H1 (cell line): ENCODE data around the gene SLC5A2. TPM values are rescaled to one million over a fixed set of nuclear protein-coding genes. Genes with fewer than 3 reads are reported as not detected.
A peak's percentile ranks its signal among the peaks of the same experiment; 100 is the strongest.

Source experiments
- CTCF ChIA-PET: fragments of 300-600 bp; sonication (Branson Sonifier 250); formaldehyde crosslinking; loops from one replicate; lab custom pipeline; 2021; ENCODE audit not compliant: partially characterized antibody; lab: Charles Lee
- POLR2A ChIA-PET: fragments of 300-600 bp; sonication (Branson Sonifier 250); formaldehyde crosslinking; loops from one replicate; lab custom pipeline; 2021; ENCODE audit warnings: inconsistent platforms; ENCODE audit not compliant: partially characterized antibody; lab: Charles Lee
- DNase-seq, 2 experiments: peaks; one replicate each; pipeline versions ENCODE4 v3.0.0 to v3.0.0-alpha.2; 2010 to 2022; ENCODE audit warnings: low spot score in 2 of 2, low read depth in 1 of 2, mixed read lengths in 1 of 2
- FAIRE-seq: peaks from 2 replicates; lab custom pipeline; 2011; peaks lifted over from hg19 to GRCh38; lab: Jason Lieb, UNC
- H2AFZ ChIP-seq: 2 replicates; pipeline ENCODE4 v1.8.1; 2012; ENCODE audit warnings: low read length, inconsistent platforms
- H2AK5ac ChIP-seq: 2 replicates; pipeline ENCODE4 v1.6.1; 2013; ENCODE audit warnings: low read depth, low read length
- H2BK120ac ChIP-seq: replicated peaks from 2 replicates; pipeline ENCODE3; 2013; ENCODE audit warnings: low read depth, low read length, inconsistent platforms
- H2BK12ac ChIP-seq: 2 replicates; pipeline ENCODE4 v1.6.1; 2013; ENCODE audit warnings: low read depth, low read length
- H2BK15ac ChIP-seq: 2 replicates; pipeline ENCODE4 v1.6.1; 2013; ENCODE audit warnings: low read length
- H2BK20ac ChIP-seq: 2 replicates; pipeline ENCODE4 v1.6.1; 2013; ENCODE audit warnings: low read length
- H2BK5ac ChIP-seq: 2 replicates; pipeline ENCODE4 v1.6.1; 2013; ENCODE audit warnings: low read depth, low read length
- H3K14ac ChIP-seq: 2 replicates; pipeline ENCODE4 v1.6.1; 2013; ENCODE audit warnings: inconsistent platforms; ENCODE audit not compliant: insufficient read length
- H3K18ac ChIP-seq: 2 replicates; pipeline ENCODE4 v1.6.1; 2013; ENCODE audit warnings: low read length; ENCODE audit errors: extremely low read depth
- H3K23ac ChIP-seq: 2 replicates; pipeline ENCODE4 v1.6.1; 2013; ENCODE audit warnings: inconsistent platforms; ENCODE audit not compliant: insufficient read length
- H3K23me2 ChIP-seq: 2 replicates; pipeline ENCODE4 v1.6.1; 2013; ENCODE audit warnings: low read depth, low read length
- H3K27ac ChIP-seq: 2 replicates; pipeline ENCODE4 v1.6.1; 2011; ENCODE audit warnings: low read depth, low read length, inconsistent platforms
- H3K27me3 ChIP-seq, 4 experiments: replicated peaks in 1 of 4; 1 replicate in 1 of 4; 2 replicates in 3 of 4; pipeline versions ENCODE4 v1.6.1 to v1.8.1; 2011 to 2013; ENCODE audit warnings: low read length in 3 of 4, mild to moderate bottlenecking in 3 of 4, inconsistent platforms in 2 of 4, mixed read lengths in 2 of 4, moderate library complexity in 1 of 4; ENCODE audit not compliant: control insufficient read depth in 3 of 4, insufficient read depth in 3 of 4; ENCODE audit errors: extremely low read depth in 1 of 4
- H3K36me3 ChIP-seq, 4 experiments: 2 replicates each; pipeline versions ENCODE4 v1.6.1 to v1.8.1; 2011 to 2013; ENCODE audit warnings: mild to moderate bottlenecking in 4 of 4, low read length in 3 of 4, moderate library complexity in 2 of 4, control low read depth in 1 of 4, inconsistent platforms in 1 of 4; ENCODE audit not compliant: insufficient read depth in 4 of 4, control insufficient read depth in 2 of 4
- H3K4ac ChIP-seq: replicated peaks from 2 replicates; pipeline ENCODE3; 2013; ENCODE audit warnings: low read length, low read depth, mixed read lengths, inconsistent platforms; ENCODE audit not compliant: insufficient read length
- H3K4me1 ChIP-seq, 4 experiments: replicated peaks in 1 of 4; 1 replicate in 1 of 4; 2 replicates in 3 of 4; pipeline versions ENCODE4 v1.6.1 to v1.8.1; 2011 to 2013; ENCODE audit warnings: low read length in 3 of 4, inconsistent platforms in 2 of 4, mixed read lengths in 1 of 4; ENCODE audit not compliant: insufficient read depth in 4 of 4, control insufficient read depth in 3 of 4
- H3K4me2 ChIP-seq, 2 experiments: 2 replicates each; pipeline versions ENCODE4 v1.6.1 to v1.8.1; 2011 to 2013; ENCODE audit warnings: low read depth in 2 of 2, low read length in 2 of 2, control low read depth in 1 of 2, inconsistent platforms in 1 of 2, mild to moderate bottlenecking in 1 of 2; ENCODE audit not compliant: insufficient read depth in 1 of 2
- H3K4me3 ChIP-seq, 4 experiments: fragments of 200-600, 300-600 bp in 1 of 4; sonication (generic), shearing (Covaris generic), sonication (Bioruptor Twin) in 1 of 4; 2 replicates each; pipeline versions ENCODE4 v1.5.1 to v1.8.1; 2011 to 2016; ENCODE audit warnings: low read length in 4 of 4, low read depth in 3 of 4, control low read depth in 2 of 4, inconsistent platforms in 2 of 4, mild to moderate bottlenecking in 2 of 4, mixed read lengths in 1 of 4, moderate library complexity in 1 of 4; ENCODE audit not compliant: insufficient read depth in 2 of 4; ENCODE audit errors: extremely low read depth in 1 of 4
- H3K56ac ChIP-seq: replicated peaks from 2 replicates; pipeline ENCODE3; 2013; ENCODE audit warnings: low read depth, mild to moderate bottlenecking, mixed read lengths, low read length, inconsistent platforms; ENCODE audit not compliant: insufficient read length
- H3K79me1 ChIP-seq: 2 replicates; pipeline ENCODE4 v1.6.1; 2013; ENCODE audit warnings: low read depth, low read length, control low read depth
- H3K79me2 ChIP-seq, 2 experiments: 2 replicates each; pipeline versions ENCODE4 v1.6.1 to v1.8.1; 2012 to 2013; ENCODE audit warnings: low read length in 2 of 2, mild to moderate bottlenecking in 2 of 2, inconsistent platforms in 1 of 2; ENCODE audit not compliant: insufficient read depth in 2 of 2, control insufficient read depth in 1 of 2
- H3K9ac ChIP-seq, 4 experiments: replicated peaks in 1 of 4; 1 replicate in 1 of 4; 2 replicates in 3 of 4; pipeline versions ENCODE4 v1.6.1 to v1.8.1; 2011 to 2013; ENCODE audit warnings: low read depth in 3 of 4, low read length in 3 of 4, control low read depth in 2 of 4, mild to moderate bottlenecking in 2 of 4, moderate library complexity in 2 of 4, inconsistent platforms in 1 of 4; ENCODE audit errors: extremely low read depth in 1 of 4
- H3K9me3 ChIP-seq, 2 experiments: 2 replicates each; pipeline versions ENCODE4 v1.6.1 to v1.8.1; 2012 to 2013; ENCODE audit warnings: mild to moderate bottlenecking in 2 of 2, moderate library complexity in 2 of 2, control low read depth in 1 of 2, inconsistent platforms in 1 of 2, low read depth in 1 of 2, low read length in 1 of 2, mixed read lengths in 1 of 2; ENCODE audit not compliant: insufficient read depth in 2 of 2
- H4K20me1 ChIP-seq, 2 experiments: replicated peaks in 1 of 2; 2 replicates each; pipeline versions ENCODE3 to v1.8.1; 2011 to 2013; ENCODE audit warnings: inconsistent platforms in 2 of 2, low read length in 2 of 2, mild to moderate bottlenecking in 1 of 2; ENCODE audit not compliant: insufficient read depth in 2 of 2, control insufficient read depth in 1 of 2
- H4K5ac ChIP-seq: 2 replicates; pipeline ENCODE4 v1.6.1; 2013; ENCODE audit warnings: low read length, low read depth, mixed read lengths, inconsistent platforms; ENCODE audit not compliant: insufficient read length
- H4K8ac ChIP-seq: 2 replicates; pipeline ENCODE4 v1.8.0; 2013; ENCODE audit warnings: mild to moderate bottlenecking, moderate library complexity, low read length, inconsistent platforms; ENCODE audit not compliant: insufficient read depth; ENCODE audit errors: extremely low read depth
- H4K91ac ChIP-seq: replicated peaks from 2 replicates; pipeline ENCODE3; 2013; ENCODE audit warnings: low read length, mixed read lengths, inconsistent platforms; ENCODE audit not compliant: insufficient read length
- ASH2L ChIP-seq: fragments of 200-600, 300-600 bp; sonication (generic); IDR thresholded peaks from one replicate; pipeline ENCODE4 v1.7.1; 2017; ENCODE audit warnings: low read length
- EZH2 ChIP-seq: fragments of 200-600 bp; sonication (generic); IDR thresholded peaks from 2 replicates; pipeline ENCODE4 v1.7.1; 2012; ENCODE audit warnings: low read depth, mild to moderate bottlenecking, moderate library complexity, low read length, inconsistent platforms; ENCODE audit not compliant: severe bottlenecking
- NRF1 ChIP-seq: IDR thresholded peaks from 2 replicates; pipeline ENCODE4 v1.6.1; 2011; ENCODE audit warnings: mild to moderate bottlenecking, low read depth, low read length, improper control_type of control experiment
- RAD21 ChIP-seq, 2 experiments: IDR thresholded peaks in 1 of 2; conservative IDR thresholded peaks in 1 of 2; 2 replicates each; pipeline ENCODE4 v1.6.1; 2011; ENCODE audit warnings: low read depth in 2 of 2, low read length in 2 of 2, improper control_type of control experiment in 1 of 2, inconsistent platforms in 1 of 2, mild to moderate bottlenecking in 1 of 2, moderate library complexity in 1 of 2
- RXRA ChIP-seq: IDR thresholded peaks from 2 replicates; pipeline ENCODE4 v1.6.1; 2011; ENCODE audit warnings: low read depth, mild to moderate bottlenecking, low read length, moderate library complexity; ENCODE audit not compliant: insufficient read depth
- SIN3A ChIP-seq, 2 experiments: IDR thresholded peaks in 1 of 2; conservative IDR thresholded peaks in 1 of 2; 2 replicates each; pipeline ENCODE4 v1.6.1; 2011 to 2012; ENCODE audit warnings: low read length in 2 of 2, improper control_type of control experiment in 1 of 2, low read depth in 1 of 2, mild to moderate bottlenecking in 1 of 2
- TAF7 ChIP-seq: optimal IDR thresholded peaks from 2 replicates; pipeline ENCODE3; 2011; ENCODE audit warnings: low read depth, mild to moderate bottlenecking, inconsistent platforms, low read length, moderate library complexity, borderline replicate concordance
- TBP ChIP-seq: IDR thresholded peaks from 2 replicates; pipeline ENCODE4 v1.6.1; 2011; ENCODE audit warnings: low read depth, low read length, improper control_type of control experiment
- TCF12 ChIP-seq: IDR thresholded peaks from 2 replicates; pipeline ENCODE4 v1.6.1; 2011; ENCODE audit warnings: low read depth, mild to moderate bottlenecking, low read length
- TEAD4 ChIP-seq: IDR thresholded peaks from 2 replicates; pipeline ENCODE4 v1.6.1; 2012; ENCODE audit warnings: low read depth, low read length, inconsistent platforms, mixed read lengths
- ZNF274 ChIP-seq: IDR thresholded peaks from 2 replicates; pipeline ENCODE4 v1.7.0; 2012; ENCODE audit warnings: low read length, borderline replicate concordance; ENCODE audit errors: extremely low read depth
- WGBS, 2 experiments: shearing (Covaris generic) in 1 of 2; methylation state at CpG; one replicate each; pipeline versions ENCODE4 v1.1.6 to v1.1.7; 2013 to 2015; ENCODE audit warnings: low lambda C conversion rate in 2 of 2, mixed read lengths in 2 of 2, inconsistent platforms in 1 of 2, low coverage in 1 of 2, missing lambda C conversion rate in 1 of 2; ENCODE audit not compliant: insufficient replicate concordance in 2 of 2, insufficient coverage in 1 of 2, insufficient read length in 1 of 2; ENCODE audit errors: extremely low coverage in 1 of 2, missing lambda C conversion rate in 1 of 2; 5-methylcytosine and 5-hydroxymethylcytosine counted together
- polyA plus RNA-seq, 7 experiments: library from polyadenylated mRNA; depleted of rRNA in 3 of 7; stranded (reverse) in 5 of 7; unstranded in 2 of 7; fragments of >200 nt in 5 of 7; fragments of 200-250 nt in 2 of 7; gene quantifications; 1 replicate in 5 of 7; 2 replicates in 1 of 7; 4 replicates in 1 of 7; pipeline versions ENCODE4 v1.2.1 to v1.2.3, GENCODE V29; 2011 to 2013; ENCODE audit warnings: missing spikeins in 2 of 7, mixed read lengths in 2 of 7
- total RNA-seq: library from RNA; stranded (reverse); fragmentation: NEBNext Ultra II Directional; extraction: Animal tissue kit (Norgen Biotek cat#: 25700); gene quantifications from 2 replicates; pipeline ENCODE4 v1.2.1, GENCODE V29; 2021
- TF ChIP-seq, protein P1 (sequence below): IDR thresholded peaks from 2 replicates; pipeline ENCODE4 v1.6.1; 2012; ENCODE audit warnings: inconsistent platforms

Gene SLC5A2
- total and polyA plus RNA-seq, 2 of the 8 experiments (the other 6 are each of a cell fraction or from before 2014, with no cell fraction given) = 0.56 to 4.4 TPM

DNA sequence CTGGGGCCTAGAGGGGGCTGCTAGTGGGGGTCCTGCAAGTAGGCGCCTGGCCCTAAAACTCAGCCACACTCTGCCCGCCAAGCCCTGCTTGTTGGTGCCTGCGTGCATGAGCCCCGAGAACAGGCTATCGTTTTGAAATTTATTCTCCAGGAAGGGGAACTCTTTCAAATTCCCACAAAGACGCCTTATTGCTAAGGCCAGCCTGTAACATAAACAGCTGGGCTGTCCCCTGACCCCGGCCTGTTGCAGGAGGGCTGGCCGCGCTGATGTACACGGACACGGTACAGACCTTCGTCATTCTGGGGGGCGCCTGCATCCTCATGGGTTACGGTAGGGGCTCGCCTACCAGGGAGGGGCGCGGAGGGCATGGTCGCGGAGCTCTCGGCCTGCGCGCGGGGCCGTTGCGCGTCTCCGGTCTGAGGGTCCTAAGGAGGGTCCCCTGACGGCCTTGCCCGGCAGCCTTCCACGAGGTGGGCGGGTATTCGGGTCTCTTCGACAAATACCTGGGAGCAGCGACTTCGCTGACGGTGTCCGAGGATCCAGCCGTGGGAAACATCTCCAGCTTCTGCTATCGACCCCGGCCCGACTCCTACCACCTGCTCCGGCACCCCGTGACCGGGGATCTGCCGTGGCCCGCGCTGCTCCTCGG lies 4.3 kb downstream of the SLC5A2 start:
- 9% methylated on average over 46 of the region's 48 CpGs; no CpG with 5 or more reads in 1 of the 2 experiments for WGBS, 2 experiments
- no peak for TF ChIP-seq TAF7
- TF ChIP-seq RAD21 (IDR thresholded peaks at IDR 0.05 in 1 of 2, conservative IDR thresholded peaks at IDR 0.05 in 1 of 2; ENCODE audit: low read depth in 2 of 2, low read length in 2 of 2) = no peak
- TF ChIP-seq, protein P1, sequence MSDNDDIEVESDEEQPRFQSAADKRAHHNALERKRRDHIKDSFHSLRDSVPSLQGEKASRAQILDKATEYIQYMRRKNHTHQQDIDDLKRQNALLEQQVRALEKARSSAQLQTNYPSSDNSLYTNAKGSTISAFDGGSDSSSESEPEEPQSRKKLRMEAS = peak; percentile 59; the same call in 1 of the 2 replicates
- TF ChIP-seq ASH2L = peak; percentile 24
- TF ChIP-seq NRF1 = no peak
- no peak for TF ChIP-seq SIN3A (conservative IDR thresholded peaks at IDR 0.05 in 1 of 2, IDR thresholded peaks at IDR 0.05 in 1 of 2; ENCODE audit: low read depth in 1 of 2, low read length in 2 of 2)
- no peak for TF ChIP-seq TEAD4
- no peak for TF ChIP-seq ZNF274
- TF ChIP-seq EZH2 = peak; percentile 48
- TF ChIP-seq TCF12 = no peak
- TF ChIP-seq RXRA = no peak
- no peak for TF ChIP-seq TBP

More for the DNA sequence above, 4.3 kb downstream of the SLC5A2 start:
- H3K18ac ChIP-seq = no peak overlapping the region
- peak overlapping the region; percentile 57 for H4K8ac ChIP-seq
- H2AFZ ChIP-seq = peak overlapping the region; percentile 58; the same call in 1 of the 2 replicates
- H3K27me3 ChIP-seq = peaks cover 14 to 57% (median 42%) of the 10 kb centered on the region in 4 experiments
- no peaks in the 10 kb centered on the region for H3K36me3 ChIP-seq
- H3K4me1 ChIP-seq = peaks cover 0 to 8% (median 5%) of the 10 kb centered on the region in 4 experiments; a peak in 5 of 7 replicates
- no peak overlapping the region for H2BK120ac ChIP-seq
- FAIRE-seq (no peak), DNase-seq (no peak)
- H4K5ac ChIP-seq = no peak overlapping the region
- peaks cover 0 to 18% of the 10 kb centered on the region in 2 experiments for H4K20me1 ChIP-seq
- no peaks in the 10 kb centered on the region for H3K79me2 ChIP-seq
- H2BK5ac ChIP-seq = no peak overlapping the region
- H3K4me3 ChIP-seq = peak overlapping the region; percentile 44 to 64 (median 54)
- no peak overlapping the region for H3K27ac ChIP-seq
- H4K91ac ChIP-seq = no peak overlapping the region
- peak overlapping the region; percentile 9; the same call in 1 of the 2 replicates for H2BK12ac ChIP-seq
- no peak overlapping the region for H2BK15ac ChIP-seq
- H2BK20ac ChIP-seq = no peak overlapping the region
- H3K9me3 ChIP-seq = no peaks in the 10 kb centered on the region
- H3K23ac ChIP-seq = no peak overlapping the region
- ChIA-PET POLR2A (interaction anchor here (0.9 to 7.9 kb wide), 8 partner anchors 7 to 227 kb away, joined by 3 to 69 read pairs (median 10); partner anchors contain the start of gene RUSF1), CTCF (interaction anchor here (1.6 to 3.5 kb wide), 5 partner anchors 9 to 42 kb away, joined by 4 to 12 read pairs (median 11); no protein-coding TSS in a partner anchor)
- peaks cover 15% of the 10 kb centered on the region for H3K23me2 ChIP-seq
- H2AK5ac ChIP-seq = no peak overlapping the region
- no peak overlapping the region for H3K14ac ChIP-seq
- no peaks in the 10 kb centered on the region for H3K79me1 ChIP-seq
- H3K4me2 ChIP-seq = peak overlapping the region; percentile 86 to 95
- H3K4ac ChIP-seq = no peak overlapping the region
- H3K9ac ChIP-seq = no peak overlapping the region
- no peak overlapping the region for H3K56ac ChIP-seq
